Epithelial cell of proximal tubule (primary cell): Measurements from ENCODE around the gene NSUN2. TPM values are rescaled to one million over a fixed set of nuclear protein-coding genes. Genes with fewer than 3 reads are reported as not detected.
A peak's percentile ranks its signal among the peaks of the same experiment; 100 is the strongest.

ENCODE experiments used
- DNase-seq: peaks from one replicate; pipeline ENCODE4 v3.0.0-alpha.2; 2011; ENCODE audit warnings: low read depth
- H3K4me3 ChIP-seq: 2 replicates; pipeline ENCODE4 v1.5.1; 2011; ENCODE audit warnings: low read depth, mild to moderate bottlenecking, low read length
- CTCF ChIP-seq: conservative IDR thresholded peaks from 2 replicates; pipeline ENCODE4 v1.5.1; 2012; ENCODE audit warnings: low read depth, mild to moderate bottlenecking, low read length
- total RNA-seq: library from RNA; depleted of rRNA; stranded (reverse); fragments of >200 nt; gene quantifications from 2 replicates; pipeline ENCODE4 v1.2.3, GENCODE V29; 2015

Gene NSUN2
- total RNA-seq, 1 donor from 2014 or later = 59.0 TPM

GRCh38 chr5:6666762-6667161, 33.9 kb upstream of the NSUN2 start:
- no peak overlapping the region for H3K4me3 ChIP-seq
- TF ChIP-seq CTCF = no peak
- no peak for DNase-seq

GRCh38 chr5:6660688-6661087, 27.8 kb upstream of the NSUN2 start:
- no peak for TF ChIP-seq CTCF
- H3K4me3 ChIP-seq = no peak overlapping the region
- DNase-seq = no peak

- TF ChIP-seq CTCF = no peak
- H3K4me3 ChIP-seq = peak overlapping the region; percentile 0
- peak; percentile 64 for DNase-seq
These were observed 27.3 kb upstream of the NSUN2 start for GRCh38 chr5:6659941-6660684.

GRCh38 chr5:6656680-6657079, 23.8 kb upstream of the NSUN2 start:
- H3K4me3 ChIP-seq = no peak overlapping the region
- TF ChIP-seq CTCF = no peak

GRCh38 chr5:6655432-6655831, 22.6 kb upstream of the NSUN2 start:
- no peak for DNase-seq
- no peak overlapping the region for H3K4me3 ChIP-seq
- TF ChIP-seq CTCF = no peak

More at GRCh38 chr5:6656680-6657079, 23.8 kb upstream of the NSUN2 start:
- no peak for DNase-seq

- no peak overlapping the region for H3K4me3 ChIP-seq
- no peak for TF ChIP-seq CTCF
- DNase-seq = no peak
These were observed 19.2 kb upstream of the NSUN2 start for GRCh38 chr5:6652025-6652424.

GRCh38 chr5:6649681-6650080, 16.8 kb upstream of the NSUN2 start:
- H3K4me3 ChIP-seq = no peak overlapping the region
- no peak for TF ChIP-seq CTCF
- no peak for DNase-seq
